ENCODE results near the gene LRRC45.

- TF ChIP-seq CTCF (conservative IDR thresholded peaks at IDR 0.05 in 1 of 2, IDR thresholded peaks at IDR 0.05 in 1 of 2; ENCODE audit: extremely low read depth in 1 of 2, insufficient read depth in 1 of 2, low read depth in 1 of 2, low read length in 2 of 2) (no peak), EZH2 (IDR thresholded peaks at IDR 0.05; ENCODE audit: borderline replicate concordance, low read length) (no peak)
These were observed 46.5 kb upstream of the LRRC45 start for GRCh38 chr17:81976332-81977210.
